GM21526 (cell line): Measurements from ENCODE around the gene AAK1.
"Not testable (repeated sequence)": the region's sequence is repeated elsewhere in the genome, so short reads cannot be mapped to it uniquely, and the experiment has no call there.

Experiments
- ATAC-seq: cut with Tn5 transposase; IDR thresholded peaks from one replicate; pipeline ENCODE4 v1.9.1; 2021; ENCODE audit warnings: moderate library complexity; ENCODE audit not compliant: unreplicated experiment, low FRiP score

AAK1 gene

GRCh38 chr2:69464575-69464974, 179.0 kb downstream of the AAK1 start:
- ATAC-seq: no peak

DNA sequence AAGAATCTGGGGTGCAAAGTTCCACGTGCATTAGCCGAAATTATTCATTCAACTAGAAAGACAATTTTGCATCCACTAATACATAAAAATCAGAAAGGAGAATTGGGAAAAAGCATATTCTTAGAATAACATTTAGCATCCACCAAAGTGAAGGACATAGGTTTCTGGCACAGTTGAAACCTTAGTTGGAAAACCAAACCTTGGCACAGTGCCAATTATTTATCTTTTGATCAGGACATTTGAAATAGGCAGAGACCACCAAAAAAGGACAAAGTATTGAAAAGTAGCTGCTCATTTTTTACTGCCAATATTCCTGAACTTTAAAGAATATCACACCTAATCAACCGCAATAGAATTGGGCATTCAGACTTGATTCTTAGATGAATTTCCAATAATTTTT, 180.8 kb downstream of the AAK1 start:
- ATAC-seq: no peak

DNA sequence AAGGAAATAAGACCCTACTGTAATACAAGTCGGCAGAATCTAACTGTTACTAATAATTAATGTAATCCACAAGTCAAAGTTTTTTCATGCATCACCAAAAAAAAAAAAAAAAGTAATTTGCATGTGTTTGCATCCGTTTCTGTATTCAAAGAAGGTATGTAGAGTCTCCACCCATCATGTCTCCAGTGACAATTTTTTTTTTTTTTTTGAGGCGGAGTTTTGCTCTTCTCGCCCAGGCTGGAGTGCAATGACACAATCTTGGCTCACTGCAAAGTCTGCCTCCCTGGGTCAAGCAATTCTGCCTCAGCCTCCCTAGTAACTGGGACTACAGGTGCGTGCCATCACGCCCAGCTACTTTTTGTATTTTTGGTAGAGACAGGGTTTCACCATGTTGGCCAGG, 182.1 kb downstream of the AAK1 start:
- ATAC-seq: no peak

- ATAC-seq: no peak
These were observed 183.6 kb downstream of the AAK1 start for GRCh38 chr2:69459936-69460335.

DNA sequence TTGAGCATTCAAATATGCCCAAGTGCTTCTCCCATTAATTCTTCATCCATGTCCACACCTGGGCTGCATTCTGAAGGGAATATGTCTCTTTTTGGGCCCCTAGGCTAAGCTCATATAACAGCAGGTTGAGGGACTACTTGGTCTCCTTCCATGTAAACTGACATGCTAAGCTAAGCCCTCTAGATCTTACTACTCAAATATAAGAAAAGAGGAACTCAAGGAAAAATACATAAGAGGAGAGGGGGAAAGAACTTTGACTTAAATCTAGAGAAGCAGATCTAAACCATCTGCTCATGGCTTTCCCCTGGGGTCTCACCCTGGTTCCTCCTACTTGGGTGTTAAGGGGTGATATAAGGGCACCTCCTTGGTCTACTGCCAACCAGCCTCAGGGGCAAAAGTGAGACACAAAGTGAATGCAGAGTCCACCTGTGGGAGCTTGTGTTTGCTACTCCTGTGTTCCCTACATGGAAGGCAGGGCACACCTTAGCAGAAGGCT, 186.5 kb downstream of the AAK1 start:
- no peak for ATAC-seq

GRCh38 chr2:69456154-69456553, 187.4 kb downstream of the AAK1 start:
- no peak for ATAC-seq

- ATAC-seq: no peak
These were observed 188.6 kb downstream of the AAK1 start for GRCh38 chr2:69454976-69455375.

DNA sequence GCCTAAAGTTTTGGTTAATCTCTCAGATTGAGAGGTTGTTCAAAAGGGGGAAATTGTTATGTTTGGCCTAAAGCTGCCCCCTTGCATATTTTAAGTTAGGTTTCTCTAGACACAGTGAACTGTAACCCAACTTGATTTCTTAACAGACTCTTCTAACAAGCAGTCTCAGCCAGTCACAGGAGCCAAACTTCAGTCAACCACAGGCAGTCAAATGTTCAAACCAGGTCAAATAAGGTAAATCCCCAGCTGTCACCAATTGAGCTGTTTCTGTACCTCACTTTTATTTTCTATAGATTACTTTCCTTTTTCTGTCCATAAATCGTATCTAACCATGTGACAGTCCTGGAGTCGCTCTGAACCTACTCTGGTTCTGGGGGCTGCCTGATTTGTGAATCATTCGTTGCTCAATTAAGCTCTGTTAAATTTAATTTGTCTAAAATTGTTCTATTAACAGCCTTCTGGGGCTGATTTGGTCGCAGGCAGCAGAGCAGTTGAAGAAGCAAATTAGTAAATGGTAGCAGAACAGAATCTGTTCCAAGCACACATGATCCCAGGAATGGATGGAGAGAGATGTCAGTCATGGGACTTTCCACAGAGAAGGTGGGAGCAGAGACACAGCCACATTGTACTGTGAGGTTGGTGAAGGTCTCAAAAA, 189.9 kb downstream of the AAK1 start:
- ATAC-seq: peak; percentile 81

DNA sequence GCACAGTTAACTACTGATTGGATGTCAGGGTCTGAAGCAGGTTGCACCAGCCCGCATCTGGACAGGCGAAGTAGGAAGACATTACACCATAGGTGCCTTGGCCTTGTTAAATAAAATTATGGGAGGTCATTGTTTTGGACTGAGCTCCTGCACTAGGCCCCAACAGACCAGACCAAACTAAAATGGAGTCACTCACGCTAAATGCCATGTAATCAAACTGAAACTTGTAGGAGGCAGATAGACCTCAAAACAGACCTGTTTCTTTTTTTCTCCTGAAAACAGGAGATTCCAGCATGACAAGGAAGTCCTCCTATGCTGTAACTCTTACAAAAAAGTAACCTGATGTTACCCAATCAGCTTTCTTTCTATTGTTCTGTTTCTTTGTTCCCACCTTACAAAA, 190.9 kb downstream of the AAK1 start:
- no peak for ATAC-seq

DNA sequence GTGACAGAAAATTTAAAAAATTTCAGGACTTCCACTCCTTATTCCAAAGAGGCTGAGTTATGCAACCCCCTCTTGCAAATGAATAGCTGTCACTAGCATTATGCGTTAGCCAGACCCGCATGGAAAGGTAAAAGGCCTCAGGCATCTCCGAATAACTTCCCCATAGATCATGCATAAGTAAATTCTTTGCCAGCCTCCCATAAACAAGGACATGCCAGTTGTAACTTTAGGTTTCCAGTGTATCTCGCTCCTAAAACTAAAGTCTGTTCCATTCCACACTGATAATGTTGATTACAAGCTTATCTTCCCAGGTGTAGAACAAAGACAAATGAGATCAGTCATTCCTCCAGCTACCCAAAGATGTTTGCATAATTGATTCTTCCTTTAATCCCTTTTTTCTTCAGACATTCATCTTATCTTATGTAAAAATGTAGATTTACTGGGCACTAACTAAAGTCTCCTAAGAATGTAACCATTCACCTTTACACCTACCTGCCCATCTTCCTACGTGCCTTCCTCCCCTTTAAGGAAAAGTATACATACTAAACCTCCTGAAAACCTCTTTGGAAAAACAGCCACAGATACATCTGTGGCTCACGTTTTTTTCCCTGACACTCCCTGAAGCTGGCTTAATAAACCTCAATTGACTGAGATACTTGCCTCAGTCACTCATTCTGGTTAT, 192.7 kb downstream of the AAK1 start:
- no peak for ATAC-seq

DNA sequence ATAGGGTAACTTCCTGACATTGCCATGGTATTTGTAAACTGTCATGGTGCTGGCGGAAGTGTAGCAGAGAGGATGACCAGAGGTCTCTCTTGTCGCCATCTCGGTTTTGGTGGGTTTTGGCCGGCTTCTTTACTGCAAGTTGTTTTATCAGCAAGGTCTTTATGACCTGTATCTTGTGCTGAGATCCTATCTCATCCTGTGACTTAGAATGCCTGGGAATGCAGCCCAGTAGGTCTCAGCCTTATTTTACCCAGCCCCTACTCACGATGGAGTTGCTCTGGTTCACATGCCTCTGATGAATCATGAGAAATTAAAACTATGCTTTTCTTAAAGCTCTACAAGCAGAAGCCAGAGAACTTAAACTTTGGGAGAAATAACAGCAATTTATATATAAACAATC, 193.6 kb downstream of the AAK1 start:
- no peak for ATAC-seq

- not testable (repeated sequence) for ATAC-seq
These were observed 199.9 kb downstream of the AAK1 start for GRCh38 chr2:69443673-69444072.

GRCh38 chr2:69439499-69439898, 204.0 kb downstream of the AAK1 start:
- ATAC-seq: not testable (repeated sequence)

DNA sequence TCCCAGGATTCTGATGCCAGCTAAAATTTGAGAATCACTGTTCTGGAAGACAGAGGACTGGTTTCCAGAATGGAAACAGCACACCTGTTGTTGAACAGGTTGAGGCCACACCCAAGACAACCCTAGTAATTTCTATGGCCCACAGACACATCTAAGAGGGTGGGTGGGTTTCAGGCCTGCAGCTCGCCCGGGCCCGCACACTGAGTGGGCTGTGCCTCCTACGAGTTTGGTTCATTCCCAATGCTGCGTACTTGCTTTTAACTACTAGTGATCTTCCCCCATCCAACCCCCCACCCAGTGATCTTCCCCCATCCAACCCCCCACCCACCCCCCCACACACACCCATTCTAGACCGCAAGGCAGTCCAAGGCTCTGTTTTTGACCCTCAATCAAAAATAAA, 205.0 kb downstream of the AAK1 start:
- ATAC-seq: no peak

DNA sequence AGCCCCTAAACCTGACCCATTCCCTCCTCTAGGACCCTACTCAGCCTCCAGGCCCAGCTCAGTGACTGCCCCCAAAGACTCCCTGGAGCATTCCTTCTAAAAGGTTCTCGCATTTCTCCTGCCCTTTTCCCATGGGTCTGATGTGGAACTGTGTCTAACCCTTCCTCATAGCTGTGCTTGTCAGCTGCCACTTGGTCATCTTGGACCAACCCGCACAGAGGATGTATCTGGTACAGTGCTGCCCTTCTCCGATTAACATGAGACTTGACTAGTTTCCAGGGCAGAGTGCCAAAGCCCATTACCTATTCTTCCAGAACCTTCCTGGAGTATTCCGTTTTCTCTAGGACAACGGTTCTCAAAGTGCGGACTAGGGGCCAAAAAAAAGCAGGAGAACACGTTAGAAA, 205.8 kb downstream of the AAK1 start:
- no peak for ATAC-seq

- peak; percentile 95 for ATAC-seq
These were observed 206.4 kb downstream of the AAK1 start, which contains the start of gene NFU1 for GRCh38 chr2:69436938-69437750. NFU1 (minus strand) TSS chr2:69437435; CDS start chr2:69437422, 13 bp downstream.

DNA sequence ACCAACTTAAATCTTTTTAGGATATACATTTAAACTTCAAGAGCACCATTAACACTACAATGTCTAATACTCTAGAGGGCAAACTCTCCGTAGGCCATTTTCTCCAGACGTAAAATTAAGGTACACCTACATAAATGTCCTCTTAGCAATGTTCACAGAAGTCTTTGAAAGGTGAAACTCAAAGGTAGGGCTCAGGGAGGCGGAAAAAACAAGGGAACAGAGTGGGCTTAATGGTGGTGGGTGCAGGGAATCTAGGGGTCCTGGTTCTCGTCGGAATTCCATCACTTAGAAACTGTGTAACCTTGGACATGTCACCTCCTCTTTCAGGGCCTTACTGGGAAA, 207.0 kb downstream of the AAK1 start:
- ATAC-seq: no peak

- no peak for ATAC-seq
These were observed 208.8 kb downstream of the AAK1 start for GRCh38 chr2:69434753-69435152.

DNA sequence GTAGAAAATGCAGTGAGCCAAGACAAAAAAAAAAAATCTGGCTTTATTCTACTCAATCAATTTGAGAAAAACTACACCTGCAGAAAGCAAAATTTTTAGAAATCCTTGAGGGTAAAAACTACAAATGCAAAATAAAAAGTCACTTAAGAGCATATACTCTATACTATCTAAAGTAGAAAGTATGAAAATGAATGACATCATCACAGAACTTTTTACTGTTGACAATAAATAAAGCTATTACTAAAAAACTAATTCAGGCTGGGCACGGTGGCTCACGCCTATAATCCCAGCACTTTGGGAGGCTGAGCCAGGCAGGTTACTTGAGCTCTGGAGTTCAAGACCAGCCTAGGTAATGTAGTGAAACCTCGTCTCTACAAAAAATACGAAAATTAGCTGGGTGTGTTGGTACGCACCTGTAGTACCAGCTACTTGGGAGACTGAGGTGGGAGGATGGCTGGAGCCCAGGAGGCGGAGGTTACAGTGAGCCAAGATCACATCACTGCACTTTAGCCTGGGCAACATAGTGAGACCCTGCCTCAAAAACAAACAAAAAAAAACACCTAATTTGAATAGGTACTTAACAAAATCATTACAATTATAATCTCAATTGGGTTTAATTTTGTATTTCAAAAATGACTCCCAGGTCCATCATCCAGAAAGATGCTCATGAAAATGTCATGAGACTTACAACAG, 213.9 kb downstream of the AAK1 start:
- ATAC-seq: no peak

DNA sequence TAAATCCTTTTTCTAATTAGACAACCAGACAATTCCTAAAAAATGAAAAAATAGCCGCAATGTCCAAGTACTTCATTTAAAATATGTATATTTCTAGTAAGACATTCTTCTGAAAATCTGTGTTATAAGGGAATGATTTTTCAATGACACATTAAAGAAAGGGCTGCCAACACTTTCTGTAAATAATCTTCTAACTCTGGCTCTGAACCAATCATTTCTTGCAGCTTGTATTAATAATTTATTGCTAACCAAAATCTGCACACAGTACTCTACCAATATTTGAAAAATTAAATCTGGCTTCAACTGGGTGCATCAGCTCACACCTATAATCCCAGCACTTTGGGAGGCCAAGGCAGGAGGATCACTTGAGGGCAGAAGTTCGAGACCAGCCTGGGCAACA, 214.6 kb downstream of the AAK1 start:
- ATAC-seq: no peak

DNA sequence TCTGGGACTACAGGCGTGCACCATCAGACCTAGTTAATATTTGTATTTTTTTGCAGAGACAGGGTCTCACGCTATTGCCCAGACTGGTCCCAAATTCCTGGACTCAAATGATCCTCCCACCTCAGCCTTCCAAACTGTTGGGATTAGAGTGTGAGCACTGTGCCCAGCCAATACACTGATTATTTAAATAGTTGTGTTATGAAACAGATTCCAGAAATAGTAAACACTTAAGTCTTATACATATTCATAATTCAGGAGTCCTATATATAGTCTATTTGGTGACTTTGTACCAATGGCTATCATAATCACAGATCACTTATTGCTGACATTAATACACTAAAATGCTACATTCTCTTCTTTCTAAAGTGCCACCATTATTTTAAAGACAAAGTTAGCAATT, 219.1 kb downstream of the AAK1 start:
- ATAC-seq: no peak
